Common myeloid progenitor, CD34-positive (primary cell): ENCODE results near the gene NUAK2.

Experiments
- CTCF ChIA-PET: fragments of 350-600 bp; sonication (Branson Sonifier 250); formaldehyde crosslinking; loops from one replicate; lab custom pipeline; 2021; ENCODE audit warnings: antibody characterized with exemption; lab: Charles Lee
- POLR2A ChIA-PET: fragments of 350-600 bp; sonication (Branson Sonifier 250); formaldehyde crosslinking; loops from one replicate; lab custom pipeline; 2021; ENCODE audit warnings: antibody characterized with exemption; lab: Charles Lee
- DNase-seq, 3 donors: peaks; one replicate each; pipeline versions ENCODE4 v3.0.0 to v3.0.0-alpha.2; 2013
- H3K27ac ChIP-seq, 2 experiments: 1 replicate in 1 of 2; 2 replicates in 1 of 2; pipeline ENCODE4 v1.7.0; 2013; ENCODE audit warnings: inconsistent platforms in 2 of 2, low read length in 2 of 2, mild to moderate bottlenecking in 2 of 2, low read depth in 1 of 2, moderate library complexity in 1 of 2; ENCODE audit not compliant: severe bottlenecking in 2 of 2, insufficient read depth in 1 of 2, poor library complexity in 1 of 2
- H3K27me3 ChIP-seq, 5 experiments: replicated peaks in 2 of 5; 1 replicate in 3 of 5; 2 replicates in 2 of 5; pipeline versions ENCODE4 v1.6.1 to v1.7.0; 2013; ENCODE audit warnings: low read length in 4 of 5, mild to moderate bottlenecking in 2 of 5, moderate library complexity in 2 of 5, inconsistent platforms in 1 of 5; ENCODE audit not compliant: insufficient read depth in 5 of 5, control insufficient read depth in 4 of 5
- H3K36me3 ChIP-seq, 4 experiments: 1 replicate in 2 of 4; 2 replicates in 2 of 4; pipeline versions ENCODE4 v1.6.1 to v1.7.0; 2013; ENCODE audit warnings: low read length in 3 of 4, control low read depth in 1 of 4, mild to moderate bottlenecking in 1 of 4; ENCODE audit not compliant: control insufficient read depth in 4 of 4, insufficient read depth in 4 of 4
- H3K4me1 ChIP-seq, 4 experiments: 1 replicate in 3 of 4; 2 replicates in 1 of 4; pipeline versions ENCODE4 v1.6.1 to v1.7.1; 2013; ENCODE audit warnings: low read length in 3 of 4, mild to moderate bottlenecking in 3 of 4, control low read depth in 1 of 4, inconsistent platforms in 1 of 4, moderate library complexity in 1 of 4; ENCODE audit not compliant: control insufficient read depth in 4 of 4, insufficient read depth in 4 of 4; ENCODE audit errors: control extremely low read depth in 1 of 4
- H3K4me3 ChIP-seq, 7 experiments: 1 replicate in 4 of 7; 2 replicates in 3 of 7; pipeline versions ENCODE4 v1.5.1 to v1.7.0; 2013; ENCODE audit warnings: mild to moderate bottlenecking in 7 of 7, low read length in 6 of 7, moderate library complexity in 6 of 7, inconsistent platforms in 2 of 7, low read depth in 2 of 7, control low read depth in 1 of 7; ENCODE audit not compliant: insufficient read depth in 4 of 7, control insufficient read depth in 1 of 7; ENCODE audit errors: extremely low read depth in 1 of 7
- H3K9me3 ChIP-seq, 5 experiments: 1 replicate in 4 of 5; 2 replicates in 1 of 5; pipeline versions ENCODE4 v1.6.1 to v1.7.1; 2013; ENCODE audit warnings: low read length in 4 of 5, mild to moderate bottlenecking in 2 of 5, inconsistent platforms in 1 of 5, low read depth in 1 of 5, moderate library complexity in 1 of 5; ENCODE audit not compliant: control insufficient read depth in 4 of 5, insufficient read depth in 2 of 5; ENCODE audit errors: control extremely low read depth in 1 of 5
- WGBS: methylation state at CpG from one replicate; pipeline ENCODE4 v1.1.5; 2013; ENCODE audit not compliant: insufficient coverage; 5-methylcytosine and 5-hydroxymethylcytosine counted together

Gene NUAK2

GRCh38 chr1:205263580-205264190 is 57.9 kb downstream of the NUAK2 start:
- Histone ChIP-seq H3K4me1 (peaks cover 3 to 46% (median 41%) of the 10 kb centered on the region in 4 experiments), H3K27me3 (peaks cover 0 to 27% (median 5%) of the 10 kb centered on the region in 5 experiments), H3K36me3 (no peaks in the 10 kb centered on the region), H3K9me3 (no peaks in the 10 kb centered on the region), H3K4me3 (no peak overlapping the region), H3K27ac (no peak overlapping the region)
- 40% methylated on average over 2 of the region's 2 CpGs for WGBS
- CTCF ChIA-PET, result interaction anchor here (0.5 to 38.2 kb wide), 4 partner anchors 10 to 73 kb away, joined by 3 to 1168 read pairs (median 64); partner anchors contain the start of gene NUAK2
- POLR2A ChIA-PET, result no interaction called here
- DNase-seq, result peak in 2 of 3 donors; percentile 44 to 49

GRCh38 chr1:205262731-205263171 is 58.8 kb downstream of the NUAK2 start:
- Histone ChIP-seq H3K9me3 (no peaks in the 10 kb centered on the region), H3K36me3 (no peaks in the 10 kb centered on the region), H3K27me3 (peaks cover 0 to 32% (median 13%) of the 10 kb centered on the region in 5 experiments), H3K4me1 (peaks cover 3 to 43% (median 38%) of the 10 kb centered on the region in 4 experiments), H3K27ac (no peak overlapping the region), H3K4me3 (peak overlapping the region in 2 of 7 experiments; percentile 3 to 30)
- CTCF ChIA-PET, result interaction anchor here (0.9 to 38.2 kb wide), 11 partner anchors 11 to 321 kb away, joined by 3 to 1168 read pairs (median 3); partner anchors contain the start of gene NUAK2
- WGBS, result 0% methylated on average over 3 of the region's 8 CpGs
- POLR2A ChIA-PET, result no interaction called here
- DNase-seq, result peak in 2 of 3 donors; percentile 67 to 70

GRCh38 chr1:205261946-205262691 is 59.4 kb downstream of the NUAK2 start:
- ChIA-PET POLR2A (interaction anchor here (0.6 to 0.9 kb wide), 2 partner anchors 63 to 104 kb away, joined by 3 to 5 read pairs; no protein-coding TSS in a partner anchor), CTCF (interaction anchor here (0.9 to 38.2 kb wide), 13 partner anchors 12 to 361 kb away, joined by 3 to 1168 read pairs (median 3); partner anchors contain the start of gene NUAK2)
- Histone ChIP-seq H3K4me1 (peaks cover 3 to 37% (median 32%) of the 10 kb centered on the region in 4 experiments), H3K4me3 (peak overlapping the region in 1 of 7 experiments; percentile 30), H3K27ac (no peak overlapping the region), H3K36me3 (no peaks in the 10 kb centered on the region), H3K27me3 (peaks cover 0 to 34% (median 13%) of the 10 kb centered on the region in 5 experiments), H3K9me3 (no peaks in the 10 kb centered on the region)
- peak in 2 of 3 donors; percentile 40 to 44 for DNase-seq
- 50% methylated on average over 2 of the region's 5 CpGs for WGBS

- Histone ChIP-seq H3K27me3 (peaks cover 0 to 34% (median 11%) of the 10 kb centered on the region in 5 experiments), H3K27ac (no peak overlapping the region), H3K4me1 (peaks cover 3 to 34% (median 29%) of the 10 kb centered on the region in 4 experiments), H3K9me3 (no peaks in the 10 kb centered on the region), H3K36me3 (no peaks in the 10 kb centered on the region), H3K4me3 (no peak overlapping the region)
- CTCF ChIA-PET, result interaction anchor here (1.0 to 38.2 kb wide), 9 partner anchors 13 to 360 kb away, joined by 3 to 1168 read pairs (median 3); partner anchors contain the start of genes NUAK2 and TMCC2
- 31% methylated on average over 2 of the region's 8 CpGs for WGBS
- POLR2A ChIA-PET, result interaction anchor here (0.9 kb wide), 1 partner anchor 64 kb away, joined by 5 read pairs; no protein-coding TSS in a partner anchor
- peak in 2 of 3 donors; percentile 79 to 86 for DNase-seq
Measured at GRCh38 chr1:205260948-205261732, 60.4 kb downstream of the NUAK2 start.

GRCh38 chr1:205259998-205260397 is 61.5 kb downstream of the NUAK2 start:
- 100% methylated on average over 1 of the region's 1 CpG for WGBS
- ChIA-PET CTCF (interaction anchor here (1.5 to 38.2 kb wide), 7 partner anchors 10 to 119 kb away, joined by 3 to 1168 read pairs (median 116); partner anchors contain the start of genes NUAK2 and TMCC2), POLR2A (no interaction called here)
- Histone ChIP-seq H3K4me3 (no peak overlapping the region), H3K27me3 (peaks cover 0 to 31% (median 11%) of the 10 kb centered on the region in 5 experiments), H3K36me3 (no peaks in the 10 kb centered on the region), H3K4me1 (peaks cover 3 to 43% (median 29%) of the 10 kb centered on the region in 4 experiments), H3K9me3 (no peaks in the 10 kb centered on the region), H3K27ac (no peak overlapping the region)
- no peak for DNase-seq

- Histone ChIP-seq H3K27me3 (peaks cover 0 to 28% (median 11%) of the 10 kb centered on the region in 5 experiments), H3K9me3 (no peaks in the 10 kb centered on the region), H3K4me1 (peaks cover 3 to 43% (median 29%) of the 10 kb centered on the region in 4 experiments), H3K36me3 (no peaks in the 10 kb centered on the region), H3K4me3 (no peak overlapping the region), H3K27ac (no peak overlapping the region)
- POLR2A ChIA-PET, result no interaction called here
- DNase-seq, result no peak
- CTCF ChIA-PET, result interaction anchor here (0.7 to 38.2 kb wide), 9 partner anchors 9 to 283 kb away, joined by 3 to 1168 read pairs (median 38); partner anchors contain the start of genes NUAK2 and TMCC2
- WGBS, result 100% methylated on average over 9 of the region's 10 CpGs
Measured at GRCh38 chr1:205259324-205259832, 62.2 kb downstream of the NUAK2 start.
